K562 (cell line): Measurements from ENCODE around the gene PFN2. TPM values are rescaled to one million over a fixed set of nuclear protein-coding genes. Genes with fewer than 3 reads are reported as not detected.

Experiments
- ATAC-seq: fragments of 200-7000 bp; cut with Tn5 transposase; 3 replicates; pipeline ENCODE4 v1.9.1; 2020; ENCODE audit warnings: moderate library complexity
- BruUV-seq: library from RNA; stranded (reverse); fragments of 400-500 nt; replicated peaks from 2 replicates; lab custom pipeline; 2021; lab: Mats Ljungman, UMichigan
- CTCF ChIA-PET: fragments of 300-600 bp; formaldehyde crosslinking; extraction: SDS; loops from one replicate; lab custom pipeline; 2021; ENCODE audit warnings: low intra/inter-chr PET ratio; lab: Yijun Ruan, JAX
- POLR2A ChIA-PET: fragments of 300-600, 350-650 bp; sonication (Branson Sonifier 250); formaldehyde crosslinking; extraction: SDS; loops from one replicate; lab custom pipeline; 2021; ENCODE audit warnings: antibody characterized with exemption, inconsistent platforms; lab: Yijun Ruan, JAX
- DNase-seq, 4 experiments: peaks; one replicate each; pipeline versions ENCODE4 v3.0.0 to v3.0.0-alpha.2; 2011 to 2018; ENCODE audit warnings: low spot score in 3 of 4, mixed read lengths in 3 of 4; ENCODE audit errors: extremely low read depth in 1 of 4
- FAIRE-seq: peaks from 2 replicates; lab custom pipeline; 2011; peaks lifted over from hg19 to GRCh38; lab: Jason Lieb, UNC
- H2AFZ ChIP-seq: 2 replicates; pipeline ENCODE4 v1.6.0; 2011; ENCODE audit warnings: low read depth, low read length, control low read depth, inconsistent platforms
- H3K27ac ChIP-seq: fragments of 200-600 bp; 3 replicates; pipeline ENCODE4 v1.8.0; 2011; ENCODE audit warnings: low read depth, mild to moderate bottlenecking, control low read depth, inconsistent platforms, low read length, moderate library complexity, mixed read lengths; ENCODE audit errors: extremely low read depth
- H3K27me3 ChIP-seq, 2 experiments: fragments of 300-600 bp in 1 of 2; 2 replicates in 1 of 2; 3 replicates in 1 of 2; pipeline versions ENCODE4 v1.6.0 to v1.8.0; 2011; ENCODE audit warnings: inconsistent platforms in 2 of 2, low read length in 2 of 2, mild to moderate bottlenecking in 1 of 2, mixed read lengths in 1 of 2, moderate library complexity in 1 of 2; ENCODE audit not compliant: control insufficient read depth in 2 of 2, insufficient read depth in 2 of 2
- H3K36me3 ChIP-seq: fragments of 300-600 bp; 3 replicates; pipeline ENCODE4 v1.8.0; 2011; ENCODE audit warnings: mild to moderate bottlenecking, low read length, inconsistent platforms; ENCODE audit not compliant: control insufficient read depth, insufficient read depth
- H3K4me1 ChIP-seq, 2 experiments: fragments of 200-600 bp in 1 of 2; replicated peaks in 1 of 2; 2 replicates in 1 of 2; 3 replicates in 1 of 2; pipeline versions ENCODE4 v1.5.1 to v1.8.0; 2011; ENCODE audit warnings: inconsistent platforms in 2 of 2, low read length in 2 of 2, mild to moderate bottlenecking in 1 of 2, mixed read lengths in 1 of 2, moderate library complexity in 1 of 2; ENCODE audit not compliant: control insufficient read depth in 2 of 2, insufficient read depth in 2 of 2
- H3K4me2 ChIP-seq: 2 replicates; pipeline ENCODE4 v1.6.1; 2011; ENCODE audit warnings: low read length, control low read depth, inconsistent platforms, mixed read lengths; ENCODE audit not compliant: insufficient read depth
- H3K4me3 ChIP-seq: fragments of 200-600 bp; sonication (generic), shearing (Covaris generic); 2 replicates; pipeline ENCODE4 v1.5.1; 2016; ENCODE audit warnings: control low read depth, inconsistent platforms
- H3K79me2 ChIP-seq: fragments of 200-600 bp; 3 replicates; pipeline ENCODE4 v1.8.0; 2011; ENCODE audit warnings: low read length, inconsistent platforms; ENCODE audit not compliant: control insufficient read depth, insufficient read depth
- H3K9ac ChIP-seq, 2 experiments: 2 replicates each; pipeline versions ENCODE4 v1.6.0 to v1.6.1; 2011; ENCODE audit warnings: low read depth in 2 of 2, low read length in 2 of 2, control low read depth in 1 of 2, inconsistent platforms in 1 of 2, mild to moderate bottlenecking in 1 of 2, mixed read lengths in 1 of 2; ENCODE audit not compliant: insufficient read depth in 1 of 2
- H3K9me1 ChIP-seq: one replicate; pipeline ENCODE4 v1.6.0; 2011; ENCODE audit warnings: inconsistent platforms, mild to moderate bottlenecking, low read length, moderate library complexity; ENCODE audit not compliant: control insufficient read depth, insufficient read depth
- H3K9me3 ChIP-seq: replicated peaks from 2 replicates; pipeline ENCODE4 v1.5.1; 2011; ENCODE audit warnings: low read depth, low read length, inconsistent platforms; ENCODE audit not compliant: control insufficient read depth, insufficient read depth
- H4K20me1 ChIP-seq: replicated peaks from 2 replicates; pipeline ENCODE4 v1.6.1; 2011; ENCODE audit warnings: low read length, inconsistent platforms, mixed read lengths; ENCODE audit not compliant: control insufficient read depth, insufficient read depth
- BRF1 ChIP-seq: IDR thresholded peaks from 3 replicates; pipeline ENCODE4 v1.6.1; 2011; ENCODE audit warnings: borderline replicate concordance, mild to moderate bottlenecking; ENCODE audit not compliant: insufficient read length; ENCODE audit errors: extremely low read depth
- HDGF ChIP-seq: fragments of 450-650 bp; IDR thresholded peaks from 2 replicates; pipeline ENCODE4 v1.6.1; 2016
- WGBS: fragments of 100-300 bp; shearing (Covaris generic); methylation state at CpG from one replicate; pipeline ENCODE4 v1.1.6; 2016; ENCODE audit warnings: low coverage, mixed read lengths; ENCODE audit not compliant: insufficient coverage; ENCODE audit errors: missing lambda C conversion rate; 5-methylcytosine and 5-hydroxymethylcytosine counted together
- in situ Hi-C: fragments of 300-500 bp; cut with MboI; formaldehyde crosslinking; loops from 4 replicates; pipeline ENCODE4 v1.15.0; 2018; ENCODE audit warnings: inconsistent platforms, mixed read lengths
- intact Hi-C: fragments of 100-400 bp; cut with micrococcal nuclease; formaldehyde crosslinking; loops from 2 replicates; pipeline ENCODE4 v1.14.2; 2022
- polyA plus RNA-seq, 8 experiments: library from polyadenylated mRNA; depleted of rRNA in 4 of 8; stranded (reverse) in 5 of 8; unstranded in 3 of 8; fragments of >200 nt; fragmentation: Nextera tagmentation in 2 of 8; fragmentation: Illumina TruSeq in 1 of 8; extraction: Ambion mirVana in 2 of 8; extraction: Trizol in 1 of 8; gene quantifications; 2 replicates each; pipeline versions ENCODE4 v1.2.1 to v1.2.3, GENCODE V29; 2011 to 2014; ENCODE audit warnings: inconsistent platforms in 1 of 8, missing spikeins in 1 of 8
- total RNA-seq, 7 experiments: library from RNA; depleted of rRNA in 6 of 7; stranded (reverse); fragments of >200 nt in 6 of 7; fragmentation: Illumina TruSeq in 2 of 7; extraction: Trizol in 2 of 7; gene quantifications; 2 replicates each; pipeline versions ENCODE4 v1.2.1 to v1.2.3, GENCODE V29; 2011 to 2021; ENCODE audit warnings: low replicate concordance in 1 of 7
- TF ChIP-seq, protein P1 (sequence below): fragments of 250-450 bp; sonication (Bioruptor Pico); IDR thresholded peaks from 2 replicates; pipeline ENCODE4 v1.5.1; 2021; ENCODE audit warnings: mild to moderate bottlenecking
- TF ChIP-seq, protein P2 (sequence below): fragments of 450-650 bp; IDR thresholded peaks from 2 replicates; pipeline ENCODE4 v1.6.1; 2016; ENCODE audit warnings: low read depth, mild to moderate bottlenecking, moderate library complexity
- TF ChIP-seq, protein P3 (sequence below): fragments of 250-450 bp; sonication (Bioruptor Pico); IDR thresholded peaks from 2 replicates; pipeline ENCODE4 v1.8.0; 2022; ENCODE audit warnings: moderate library complexity, mild to moderate bottlenecking, inconsistent platforms

PFN2 gene
- total and polyA plus RNA-seq, 9 of the 15 experiments (the other 6 are each of a cell fraction or from before 2014, with no cell fraction given): 0.14 to 0.86 (median 0.35) TPM

GRCh38 chr3:149954812-149955211, 15.9 kb downstream of the PFN2 start:
- no peak overlapping the region for H2AFZ ChIP-seq
- H4K20me1 ChIP-seq: no peaks in the 10 kb centered on the region
- H3K4me2 ChIP-seq: no peak overlapping the region
- no peaks in the 10 kb centered on the region for H3K36me3 ChIP-seq
- TF ChIP-seq, protein P1, sequence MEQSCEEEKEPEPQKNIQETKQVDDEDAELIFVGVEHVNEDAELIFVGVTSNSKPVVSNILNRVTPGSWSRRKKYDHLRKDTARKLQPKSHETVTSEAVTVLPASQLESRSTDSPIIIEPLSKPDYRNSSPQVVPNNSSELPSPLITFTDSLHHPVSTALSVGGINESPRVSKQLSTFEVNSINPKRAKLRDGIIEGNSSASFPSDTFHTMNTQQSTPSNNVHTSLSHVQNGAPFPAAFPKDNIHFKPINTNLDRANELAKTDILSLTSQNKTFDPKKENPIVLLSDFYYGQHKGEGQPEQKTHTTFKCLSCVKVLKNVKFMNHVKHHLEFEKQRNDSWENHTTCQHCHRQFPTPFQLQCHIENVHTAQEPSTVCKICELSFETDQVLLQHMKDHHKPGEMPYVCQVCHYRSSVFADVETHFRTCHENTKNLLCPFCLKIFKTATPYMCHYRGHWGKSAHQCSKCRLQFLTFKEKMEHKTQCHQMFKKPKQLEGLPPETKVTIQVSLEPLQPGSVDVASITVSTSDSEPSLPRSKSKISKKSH (CRISPR knock-in tag): no peak
- TF ChIP-seq BRF1 (no peak), HDGF (no peak)
- TF ChIP-seq, protein P2, sequence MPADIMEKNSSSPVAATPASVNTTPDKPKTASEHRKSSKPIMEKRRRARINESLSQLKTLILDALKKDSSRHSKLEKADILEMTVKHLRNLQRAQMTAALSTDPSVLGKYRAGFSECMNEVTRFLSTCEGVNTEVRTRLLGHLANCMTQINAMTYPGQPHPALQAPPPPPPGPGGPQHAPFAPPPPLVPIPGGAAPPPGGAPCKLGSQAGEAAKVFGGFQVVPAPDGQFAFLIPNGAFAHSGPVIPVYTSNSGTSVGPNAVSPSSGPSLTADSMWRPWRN: no peak
- TF ChIP-seq, protein P3, sequence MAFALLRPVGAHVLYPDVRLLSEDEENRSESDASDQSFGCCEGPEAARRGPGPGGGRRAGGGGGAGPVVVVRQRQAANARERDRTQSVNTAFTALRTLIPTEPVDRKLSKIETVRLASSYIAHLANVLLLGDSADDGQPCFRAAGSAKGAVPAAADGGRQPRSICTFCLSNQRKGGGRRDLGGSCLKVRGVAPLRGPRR (CRISPR knock-in tag): no peak
- TF ChIP-seq, all 486 proteins: peak for 0
- Histone ChIP-seq H3K9ac (no peak overlapping the region), H3K4me3 (no peak overlapping the region), H3K79me2 (no peaks in the 10 kb centered on the region), H3K27ac (no peak overlapping the region), H3K4me1 (no peaks in the 10 kb centered on the region), H3K9me1 (no peaks in the 10 kb centered on the region), H3K9me3 (no peaks in the 10 kb centered on the region), H3K27me3 (no peaks in the 10 kb centered on the region)
- ChIA-PET POLR2A (interaction anchor here (0.7 kb wide), 1 partner anchor 182 kb away, joined by 3 read pairs; no protein-coding TSS in a partner anchor), CTCF (no interaction called here)
- no peak for DNase-seq
- FAIRE-seq: no peak
- ATAC-seq: no peak
- WGBS: 9% methylated on average over 1 of the region's 1 CpG
- in situ Hi-C loops: loop anchor here (10.0 to 25.0 kb wide), 2 partner anchors 240 to 557 kb away; no protein-coding TSS in a partner anchor
- BruUV-seq: no TSS peak
- intact Hi-C loops: no loop called here
